Mammary epithelial cell (primary cell): ENCODE data around the gene CEP41.

Source experiments
- EZH2 ChIP-seq: IDR thresholded peaks from 2 replicates; pipeline ENCODE4 v1.6.1; 2012; ENCODE audit warnings: low read length, inconsistent platforms, borderline replicate concordance
- TF ChIP-seq, protein P1 (sequence below), 2 donors: IDR thresholded peaks in 1 of 2; conservative IDR thresholded peaks in 1 of 2; 2 replicates each; pipeline ENCODE4 v1.5.1; 2011 to 2012; ENCODE audit warnings: inconsistent platforms in 2 of 2, low read length in 2 of 2, mild to moderate bottlenecking in 2 of 2, control low read depth in 1 of 2, low read depth in 1 of 2; ENCODE audit not compliant: insufficient read depth in 1 of 2; ENCODE audit errors: extremely low read depth in 1 of 2

DNA sequence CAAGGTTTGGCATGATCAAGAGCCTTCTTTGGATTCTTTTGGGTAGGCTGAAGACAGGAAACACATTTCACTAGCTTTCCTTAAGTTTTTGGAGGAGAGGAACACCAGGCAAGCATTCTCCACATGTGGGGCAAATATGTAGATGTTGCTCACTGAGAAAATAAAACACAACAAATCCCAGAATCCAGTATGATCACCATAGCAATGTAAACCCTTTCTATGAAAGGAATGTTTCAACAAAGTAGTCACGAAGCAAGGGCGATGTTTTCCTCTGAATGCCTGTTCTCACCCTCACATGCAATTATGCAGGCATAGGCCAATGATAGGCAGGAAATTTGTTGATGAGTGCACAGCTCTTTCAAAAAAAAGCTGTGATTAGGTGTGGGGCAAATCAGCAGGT lies 20.5 kb upstream of the CEP41 start:
- TF ChIP-seq, protein P1, sequence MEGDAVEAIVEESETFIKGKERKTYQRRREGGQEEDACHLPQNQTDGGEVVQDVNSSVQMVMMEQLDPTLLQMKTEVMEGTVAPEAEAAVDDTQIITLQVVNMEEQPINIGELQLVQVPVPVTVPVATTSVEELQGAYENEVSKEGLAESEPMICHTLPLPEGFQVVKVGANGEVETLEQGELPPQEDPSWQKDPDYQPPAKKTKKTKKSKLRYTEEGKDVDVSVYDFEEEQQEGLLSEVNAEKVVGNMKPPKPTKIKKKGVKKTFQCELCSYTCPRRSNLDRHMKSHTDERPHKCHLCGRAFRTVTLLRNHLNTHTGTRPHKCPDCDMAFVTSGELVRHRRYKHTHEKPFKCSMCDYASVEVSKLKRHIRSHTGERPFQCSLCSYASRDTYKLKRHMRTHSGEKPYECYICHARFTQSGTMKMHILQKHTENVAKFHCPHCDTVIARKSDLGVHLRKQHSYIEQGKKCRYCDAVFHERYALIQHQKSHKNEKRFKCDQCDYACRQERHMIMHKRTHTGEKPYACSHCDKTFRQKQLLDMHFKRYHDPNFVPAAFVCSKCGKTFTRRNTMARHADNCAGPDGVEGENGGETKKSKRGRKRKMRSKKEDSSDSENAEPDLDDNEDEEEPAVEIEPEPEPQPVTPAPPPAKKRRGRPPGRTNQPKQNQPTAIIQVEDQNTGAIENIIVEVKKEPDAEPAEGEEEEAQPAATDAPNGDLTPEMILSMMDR (conservative IDR thresholded peaks at IDR 0.05 in 1 of 2, IDR thresholded peaks at IDR 0.05 in 1 of 2; ENCODE audit: extremely low read depth in 1 of 2, insufficient read depth in 1 of 2, low read depth in 1 of 2, low read length in 2 of 2) = no peak
- no peak for TF ChIP-seq EZH2
